Prostate gland (tissue), 2 donors: Measurements from ENCODE around the gene TLR6. TPM values are rescaled to one million over a fixed set of nuclear protein-coding genes. Genes with fewer than 3 reads are reported as not detected.

Source experiments
- DNase-seq: peaks from one replicate; pipeline ENCODE4 v3.0.0-alpha.2; 2019; ENCODE audit warnings: low spot score
- H3K27ac ChIP-seq, 2 donors: fragments of 200-600 bp; sonication (generic); 2 replicates each; pipeline ENCODE4 v1.5.1; 2017 to 2019
- H3K27me3 ChIP-seq: fragments of 200-600 bp; sonication (generic); replicated peaks from 2 replicates; pipeline ENCODE4 v1.5.1; 2019; ENCODE audit not compliant: insufficient read depth
- H3K36me3 ChIP-seq, 2 donors: fragments of 200-600 bp; sonication (generic); 1 replicate in 1 of 2; 2 replicates in 1 of 2; pipeline versions ENCODE4 v1.5.1 to v1.8.1; 2017 to 2019
- H3K4me1 ChIP-seq: fragments of 200-600 bp; sonication (generic); replicated peaks from 2 replicates; pipeline ENCODE4 v1.5.1; 2019
- H3K4me3 ChIP-seq, 2 donors: fragments of 200-600 bp; sonication (generic); 2 replicates each; pipeline ENCODE4 v1.5.1; 2017 to 2019
- H3K9me3 ChIP-seq: fragments of 200-600 bp; sonication (generic); 2 replicates; pipeline ENCODE4 v1.5.1; 2017
- POLR2A ChIP-seq: fragments of 450-650 bp; IDR thresholded peaks from one replicate; pipeline ENCODE4 v1.6.1; 2016; ENCODE audit warnings: antibody characterized with exemption, mild to moderate bottlenecking
- POLR2AphosphoS5 ChIP-seq: sonication (generic); formaldehyde crosslinking; IDR thresholded peaks from one replicate; pipeline ENCODE4 v1.6.1; 2017; ENCODE audit warnings: antibody characterized with exemption
- WGBS: methylation state at CpG from one replicate; pipeline ENCODE4 v1.1.5; 2018; 5-methylcytosine and 5-hydroxymethylcytosine counted together
- intact Hi-C: fragments of 100-400 bp; cut with DNase I; formaldehyde crosslinking; loops from one replicate; pipeline ENCODE4 v1.14.2; 2022
- total RNA-seq, 2 donors: library from RNA; depleted of rRNA; stranded (reverse); fragments of >200 nt; gene quantifications; one replicate each; pipeline ENCODE4 v1.1.0, GENCODE V29; 2016
- TF ChIP-seq, protein P1 (sequence below), 4 experiments: fragments of 200-600 bp in 2 of 4; fragments of 450-650 bp in 2 of 4; sonication (generic) in 2 of 4; IDR thresholded peaks; 1 replicate in 3 of 4; 2 replicates in 1 of 4; pipeline ENCODE4 v1.5.1; 2016 to 2019; ENCODE audit warnings: antibody characterized with exemption in 4 of 4, mild to moderate bottlenecking in 2 of 4, moderate library complexity in 2 of 4

TLR6 gene
- total RNA-seq, 2 donors from 2014 or later = 1.0 to 1.5 TPM

DNA sequence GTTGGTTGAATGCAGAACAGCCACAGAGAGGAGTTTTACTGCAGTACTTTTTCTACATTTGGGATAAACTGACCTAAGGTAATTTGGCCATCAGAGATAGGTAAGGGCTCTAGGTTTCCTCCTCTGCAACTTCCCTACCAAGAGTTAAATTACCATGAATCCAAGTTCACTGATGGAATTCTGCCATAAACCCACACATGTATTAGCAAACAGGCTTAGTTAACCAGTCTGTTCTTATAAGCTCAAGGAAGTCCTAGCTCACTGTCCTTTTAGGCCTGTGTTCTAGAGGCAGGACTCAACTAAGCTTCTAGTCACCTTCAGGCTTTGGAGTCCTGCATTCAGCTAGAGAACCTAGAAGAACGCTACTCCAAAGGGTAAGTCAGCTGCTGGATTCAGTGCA, 15.0 kb upstream of the TLR6 start:
- intact Hi-C loops = no loop called here
- WGBS = 89% methylated on average over 1 of the region's 1 CpG

DNA sequence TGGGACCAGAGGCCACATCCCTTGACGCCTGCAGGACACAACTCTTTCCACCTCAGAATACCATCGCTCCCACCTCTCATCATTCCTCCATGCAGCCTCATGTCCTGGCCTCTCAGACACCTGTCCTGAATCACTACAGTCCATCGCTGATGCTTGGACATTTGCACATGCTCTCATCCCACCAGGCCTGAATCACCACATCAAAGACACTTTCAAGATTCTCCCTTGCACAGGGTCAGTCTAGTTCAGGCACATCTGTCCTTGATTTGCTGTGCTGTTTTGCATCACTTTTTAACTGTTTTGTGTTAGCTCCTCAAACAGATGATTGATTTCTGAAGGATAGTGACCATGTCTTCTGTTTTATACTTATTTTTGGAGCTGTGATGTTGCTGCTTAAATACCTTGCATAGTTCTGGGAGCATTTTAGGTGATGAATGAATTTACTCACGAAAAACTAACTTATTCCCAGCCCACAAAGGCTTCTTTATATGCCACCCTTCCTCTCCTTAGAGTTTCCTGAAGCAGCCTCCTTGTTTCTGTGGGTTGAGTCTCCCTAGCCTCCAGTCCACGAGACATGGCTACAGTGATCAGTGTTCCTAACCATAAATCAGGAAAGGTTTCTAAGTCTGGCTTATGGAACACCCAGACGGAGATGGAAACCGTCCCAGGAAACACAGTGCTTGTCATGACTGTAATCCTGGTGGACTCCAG, 13.6 kb upstream of the TLR6 start:
- H3K27ac ChIP-seq = peak overlapping the region; percentile 18 to 97
- no peak for DNase-seq
- H3K4me1 ChIP-seq = no peaks in the 10 kb centered on the region
- H3K27me3 ChIP-seq = no peaks in the 10 kb centered on the region
- H3K36me3 ChIP-seq = no peaks in the 10 kb centered on the region
- H3K9me3 ChIP-seq = no peaks in the 10 kb centered on the region
- intact Hi-C loops = no loop called here
- H3K4me3 ChIP-seq = no peak overlapping the region
- 66% methylated on average over 7 of the region's 7 CpGs for WGBS
- TF ChIP-seq POLR2AphosphoS5 (no peak), POLR2A (no peak)
- TF ChIP-seq, protein P1, sequence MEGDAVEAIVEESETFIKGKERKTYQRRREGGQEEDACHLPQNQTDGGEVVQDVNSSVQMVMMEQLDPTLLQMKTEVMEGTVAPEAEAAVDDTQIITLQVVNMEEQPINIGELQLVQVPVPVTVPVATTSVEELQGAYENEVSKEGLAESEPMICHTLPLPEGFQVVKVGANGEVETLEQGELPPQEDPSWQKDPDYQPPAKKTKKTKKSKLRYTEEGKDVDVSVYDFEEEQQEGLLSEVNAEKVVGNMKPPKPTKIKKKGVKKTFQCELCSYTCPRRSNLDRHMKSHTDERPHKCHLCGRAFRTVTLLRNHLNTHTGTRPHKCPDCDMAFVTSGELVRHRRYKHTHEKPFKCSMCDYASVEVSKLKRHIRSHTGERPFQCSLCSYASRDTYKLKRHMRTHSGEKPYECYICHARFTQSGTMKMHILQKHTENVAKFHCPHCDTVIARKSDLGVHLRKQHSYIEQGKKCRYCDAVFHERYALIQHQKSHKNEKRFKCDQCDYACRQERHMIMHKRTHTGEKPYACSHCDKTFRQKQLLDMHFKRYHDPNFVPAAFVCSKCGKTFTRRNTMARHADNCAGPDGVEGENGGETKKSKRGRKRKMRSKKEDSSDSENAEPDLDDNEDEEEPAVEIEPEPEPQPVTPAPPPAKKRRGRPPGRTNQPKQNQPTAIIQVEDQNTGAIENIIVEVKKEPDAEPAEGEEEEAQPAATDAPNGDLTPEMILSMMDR (IDR thresholded peaks at IDR 0.05) = no peak

More for the DNA sequence above, 15.0 kb upstream of the TLR6 start:
- Histone ChIP-seq H3K36me3 (no peaks in the 10 kb centered on the region), H3K27ac (peak overlapping the region; percentile 62 to 84), H3K27me3 (no peaks in the 10 kb centered on the region), H3K4me3 (no peak overlapping the region), H3K9me3 (no peaks in the 10 kb centered on the region), H3K4me1 (no peaks in the 10 kb centered on the region)
- no peak for DNase-seq
- TF ChIP-seq POLR2AphosphoS5 (no peak), POLR2A (no peak)
- TF ChIP-seq, protein P1 (IDR thresholded peaks at IDR 0.05) = no peak

DNA sequence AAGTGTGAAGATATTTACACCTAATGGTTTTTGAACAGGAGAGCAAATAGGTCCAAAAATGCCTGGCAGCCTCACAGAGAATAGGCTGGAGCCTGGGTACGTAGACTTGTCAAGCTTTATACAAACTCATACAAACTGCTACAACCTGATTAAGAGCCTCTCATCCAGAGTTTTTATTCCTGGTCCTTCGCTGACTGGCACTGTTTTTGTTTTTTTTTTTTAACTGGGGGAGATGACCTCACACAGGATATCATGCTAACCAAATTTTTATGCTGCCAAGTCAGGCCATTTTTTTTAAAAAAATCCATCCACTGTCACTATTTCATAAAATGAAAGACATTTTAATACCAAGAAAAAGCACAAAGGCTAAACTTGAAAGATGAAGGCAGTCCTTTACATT, 12.9 kb upstream of the TLR6 start:
- no peak for DNase-seq
- Histone ChIP-seq H3K9me3 (no peaks in the 10 kb centered on the region), H3K4me1 (no peaks in the 10 kb centered on the region), H3K27me3 (no peaks in the 10 kb centered on the region), H3K4me3 (peak overlapping the region in 1 of 2 donors; percentile 85), H3K36me3 (no peaks in the 10 kb centered on the region), H3K27ac (peak overlapping the region; percentile 97)
- intact Hi-C loops = loop anchor here (10.0 kb wide), 1 partner anchor 185 kb away; no protein-coding TSS in a partner anchor
- 38% methylated on average over 2 of the region's 2 CpGs for WGBS
- TF ChIP-seq POLR2AphosphoS5 = no peak
- no peak for TF ChIP-seq POLR2A
- TF ChIP-seq, protein P1 (IDR thresholded peaks at IDR 0.05) = no peak

DNA sequence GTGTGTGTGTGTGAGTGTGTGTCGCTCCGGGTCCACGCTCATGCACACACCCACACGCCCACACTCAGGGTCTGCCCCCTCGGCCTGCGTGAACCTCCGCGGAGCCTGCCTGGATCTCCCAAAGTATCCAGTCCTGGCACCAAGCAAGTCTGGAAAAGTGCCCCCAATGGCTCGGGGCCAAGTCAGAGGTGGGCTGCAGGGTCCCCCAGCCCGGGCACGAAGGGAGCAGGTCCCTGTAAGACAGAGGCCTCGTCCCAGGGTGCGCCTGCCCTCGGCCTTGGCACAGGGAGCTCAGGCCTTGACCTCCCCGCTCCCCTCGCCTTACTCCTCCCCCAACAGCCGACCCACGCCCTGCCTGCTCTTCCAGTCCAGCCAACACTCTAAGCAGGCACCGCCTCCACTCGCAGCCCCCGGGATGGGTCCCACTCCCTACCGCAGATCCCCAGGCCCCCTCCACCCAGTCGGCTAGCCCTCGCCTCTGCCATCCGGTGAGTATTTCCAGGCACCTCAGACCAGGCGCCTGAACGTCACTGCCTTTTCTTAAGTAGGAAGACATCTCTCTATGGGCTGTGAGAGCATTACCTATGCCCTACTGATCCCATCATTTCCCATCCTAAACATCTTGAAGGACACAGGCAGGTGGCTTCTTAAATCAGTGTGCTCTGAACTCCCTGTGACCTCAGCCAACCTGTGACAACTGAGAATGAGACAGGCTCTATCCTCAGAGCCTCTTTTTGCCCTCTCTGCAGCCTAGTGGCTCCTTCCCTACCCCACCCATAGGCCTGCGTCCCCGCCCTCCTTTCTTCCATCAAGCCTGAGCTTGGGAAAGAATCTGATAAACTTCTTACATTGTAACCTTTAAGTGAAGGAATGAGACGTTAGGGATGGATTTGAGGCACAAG, 11.7 kb upstream of the TLR6 start:
- Histone ChIP-seq H3K27ac (peak overlapping the region; percentile 97), H3K9me3 (no peaks in the 10 kb centered on the region), H3K4me3 (peak overlapping the region; percentile 85 to 86), H3K4me1 (no peaks in the 10 kb centered on the region), H3K27me3 (no peaks in the 10 kb centered on the region), H3K36me3 (no peaks in the 10 kb centered on the region)
- TF ChIP-seq POLR2A (no peak), POLR2AphosphoS5 (no peak)
- TF ChIP-seq, protein P1 (IDR thresholded peaks at IDR 0.05) = no peak
- DNase-seq = peak; percentile 23
- intact Hi-C loops = loop anchor here (10.0 kb wide), 1 partner anchor 184 kb away; no protein-coding TSS in a partner anchor
- WGBS = 3% methylated on average over 29 of the region's 30 CpGs
